Anterior cingulate cortex (tissue), 58 donors: ENCODE measurements around the gene MBNL1.
"Not testable (repeated sequence)": the region's sequence is repeated elsewhere in the genome, so short reads cannot be mapped to it uniquely, and the experiment has no call there.

ENCODE experiments used
- DNase-seq, 58 donors: peaks; one replicate each; lab custom pipeline; 2025; lab: John Stamatoyannopoulos, UW

Gene MBNL1

GRCh38 chr3:152390647-152391046 lies 121.9 kb downstream of the MBNL1 start:
- DNase-seq = no peak

- DNase-seq = no peak
Observed at GRCh38 chr3:152391671-152392070, 122.9 kb downstream of the MBNL1 start.

GRCh38 chr3:152392272-152392880 lies 123.6 kb downstream of the MBNL1 start:
- no peak for DNase-seq

GRCh38 chr3:152394246-152394645 lies 125.5 kb downstream of the MBNL1 start:
- DNase-seq = no peak

- DNase-seq = no peak
Observed at GRCh38 chr3:152395764-152396163, 127.0 kb downstream of the MBNL1 start.

GRCh38 chr3:152396867-152397266 lies 128.1 kb downstream of the MBNL1 start:
- no peak for DNase-seq

GRCh38 chr3:152397348-152397747 lies 128.6 kb downstream of the MBNL1 start:
- DNase-seq = not testable (repeated sequence)

GRCh38 chr3:152398495-152398894 lies 129.8 kb downstream of the MBNL1 start:
- no peak for DNase-seq

GRCh38 chr3:152399374-152399773 lies 130.6 kb downstream of the MBNL1 start:
- DNase-seq = no peak

- DNase-seq = no peak
Observed at GRCh38 chr3:152400887-152401286, 132.2 kb downstream of the MBNL1 start.

GRCh38 chr3:152402695-152403451 lies 134.1 kb downstream of the MBNL1 start:
- no peak for DNase-seq

- DNase-seq = peak in 17 of 58 donors; percentile 2 to 52 (median 15)
Observed at GRCh38 chr3:152403632-152404066, 134.9 kb downstream of the MBNL1 start.

GRCh38 chr3:152404976-152405375 lies 136.2 kb downstream of the MBNL1 start:
- no peak for DNase-seq

- DNase-seq = no peak
Observed at GRCh38 chr3:152405915-152406802, 137.4 kb downstream of the MBNL1 start.

GRCh38 chr3:152413240-152413639 lies 144.5 kb downstream of the MBNL1 start:
- DNase-seq = no peak

- no peak for DNase-seq
Observed at GRCh38 chr3:152416808-152417580, 148.3 kb downstream of the MBNL1 start.

- no peak for DNase-seq
Observed at GRCh38 chr3:152419748-152420147, 151.0 kb downstream of the MBNL1 start.

- DNase-seq = no peak
Observed at GRCh38 chr3:152421162-152421561, 152.4 kb downstream of the MBNL1 start.

- no peak for DNase-seq
Observed at GRCh38 chr3:152426393-152426792, 157.7 kb downstream of the MBNL1 start.

- DNase-seq = no peak
Observed at GRCh38 chr3:152428577-152428976, 159.8 kb downstream of the MBNL1 start.
